AG04449 (cell line): Measurements from ENCODE around the gene ADAMTSL1.

Source experiments
- CTCF ChIA-PET: fragments of 350-600 bp; formaldehyde crosslinking; extraction: SDS; loops from one replicate; lab custom pipeline; 2021; ENCODE audit warnings: antibody characterized with exemption; lab: Yijun Ruan, JAX
- POLR2A ChIA-PET: fragments of 400-600, 350-600 bp; formaldehyde crosslinking; extraction: SDS; loops from one replicate; lab custom pipeline; 2020; ENCODE audit warnings: antibody characterized with exemption, inconsistent platforms; lab: Yijun Ruan, JAX
- DNase-seq: peaks from one replicate; pipeline ENCODE4 v3.0.0-alpha.2; 2010; ENCODE audit warnings: low read depth, low spot score
- H3K4me3 ChIP-seq: 2 replicates; pipeline ENCODE4 v1.5.1; 2011; ENCODE audit warnings: low read depth, mild to moderate bottlenecking, control low read depth, low read length
- TF ChIP-seq, protein P1 (sequence below): IDR thresholded peaks from one replicate; pipeline ENCODE4 v1.5.1; 2011; ENCODE audit warnings: mild to moderate bottlenecking, moderate library complexity, low read length, control low read depth, inconsistent platforms; ENCODE audit not compliant: insufficient read depth; ENCODE audit errors: missing control alignments

ADAMTSL1 gene, protein sequence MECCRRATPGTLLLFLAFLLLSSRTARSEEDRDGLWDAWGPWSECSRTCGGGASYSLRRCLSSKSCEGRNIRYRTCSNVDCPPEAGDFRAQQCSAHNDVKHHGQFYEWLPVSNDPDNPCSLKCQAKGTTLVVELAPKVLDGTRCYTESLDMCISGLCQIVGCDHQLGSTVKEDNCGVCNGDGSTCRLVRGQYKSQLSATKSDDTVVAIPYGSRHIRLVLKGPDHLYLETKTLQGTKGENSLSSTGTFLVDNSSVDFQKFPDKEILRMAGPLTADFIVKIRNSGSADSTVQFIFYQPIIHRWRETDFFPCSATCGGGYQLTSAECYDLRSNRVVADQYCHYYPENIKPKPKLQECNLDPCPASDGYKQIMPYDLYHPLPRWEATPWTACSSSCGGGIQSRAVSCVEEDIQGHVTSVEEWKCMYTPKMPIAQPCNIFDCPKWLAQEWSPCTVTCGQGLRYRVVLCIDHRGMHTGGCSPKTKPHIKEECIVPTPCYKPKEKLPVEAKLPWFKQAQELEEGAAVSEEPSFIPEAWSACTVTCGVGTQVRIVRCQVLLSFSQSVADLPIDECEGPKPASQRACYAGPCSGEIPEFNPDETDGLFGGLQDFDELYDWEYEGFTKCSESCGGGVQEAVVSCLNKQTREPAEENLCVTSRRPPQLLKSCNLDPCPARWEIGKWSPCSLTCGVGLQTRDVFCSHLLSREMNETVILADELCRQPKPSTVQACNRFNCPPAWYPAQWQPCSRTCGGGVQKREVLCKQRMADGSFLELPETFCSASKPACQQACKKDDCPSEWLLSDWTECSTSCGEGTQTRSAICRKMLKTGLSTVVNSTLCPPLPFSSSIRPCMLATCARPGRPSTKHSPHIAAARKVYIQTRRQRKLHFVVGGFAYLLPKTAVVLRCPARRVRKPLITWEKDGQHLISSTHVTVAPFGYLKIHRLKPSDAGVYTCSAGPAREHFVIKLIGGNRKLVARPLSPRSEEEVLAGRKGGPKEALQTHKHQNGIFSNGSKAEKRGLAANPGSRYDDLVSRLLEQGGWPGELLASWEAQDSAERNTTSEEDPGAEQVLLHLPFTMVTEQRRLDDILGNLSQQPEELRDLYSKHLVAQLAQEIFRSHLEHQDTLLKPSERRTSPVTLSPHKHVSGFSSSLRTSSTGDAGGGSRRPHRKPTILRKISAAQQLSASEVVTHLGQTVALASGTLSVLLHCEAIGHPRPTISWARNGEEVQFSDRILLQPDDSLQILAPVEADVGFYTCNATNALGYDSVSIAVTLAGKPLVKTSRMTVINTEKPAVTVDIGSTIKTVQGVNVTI (N-terminal part only)

DNA sequence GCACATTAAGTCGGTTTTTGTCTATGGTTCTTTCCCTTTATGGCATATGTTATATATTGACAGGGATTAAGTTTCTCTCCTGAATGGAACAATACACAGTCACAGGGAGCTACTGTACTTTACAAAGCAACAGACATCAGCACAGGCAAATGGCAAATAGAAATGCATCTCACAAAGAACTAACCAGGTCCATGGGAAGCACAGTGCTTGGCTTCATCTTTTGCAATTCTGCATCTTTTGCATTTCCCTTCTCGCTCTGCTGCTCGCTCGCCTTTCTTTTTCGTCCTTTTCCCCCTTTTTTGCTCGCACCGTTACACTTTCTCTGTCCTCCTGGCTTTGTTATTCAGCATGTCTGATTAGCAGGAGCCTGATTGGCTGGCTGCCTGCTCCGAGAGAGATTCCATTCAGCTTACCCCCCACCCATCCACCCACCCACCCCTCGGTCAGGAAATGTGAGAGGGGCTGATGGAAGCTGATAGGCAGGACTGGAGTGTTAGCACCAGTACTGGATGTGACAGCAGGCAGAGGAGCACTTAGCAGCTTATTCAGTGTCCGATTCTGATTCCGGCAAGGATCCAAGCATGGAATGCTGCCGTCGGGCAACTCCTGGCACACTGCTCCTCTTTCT lies at the start of gene ADAMTSL1:
Gene ADAMTSL1, plus strand, starts transcription at position 502 of the 628 bp plus-strand sequence. Its CDS starts 80 bp downstream, at position 582.
- TF ChIP-seq, protein P1, sequence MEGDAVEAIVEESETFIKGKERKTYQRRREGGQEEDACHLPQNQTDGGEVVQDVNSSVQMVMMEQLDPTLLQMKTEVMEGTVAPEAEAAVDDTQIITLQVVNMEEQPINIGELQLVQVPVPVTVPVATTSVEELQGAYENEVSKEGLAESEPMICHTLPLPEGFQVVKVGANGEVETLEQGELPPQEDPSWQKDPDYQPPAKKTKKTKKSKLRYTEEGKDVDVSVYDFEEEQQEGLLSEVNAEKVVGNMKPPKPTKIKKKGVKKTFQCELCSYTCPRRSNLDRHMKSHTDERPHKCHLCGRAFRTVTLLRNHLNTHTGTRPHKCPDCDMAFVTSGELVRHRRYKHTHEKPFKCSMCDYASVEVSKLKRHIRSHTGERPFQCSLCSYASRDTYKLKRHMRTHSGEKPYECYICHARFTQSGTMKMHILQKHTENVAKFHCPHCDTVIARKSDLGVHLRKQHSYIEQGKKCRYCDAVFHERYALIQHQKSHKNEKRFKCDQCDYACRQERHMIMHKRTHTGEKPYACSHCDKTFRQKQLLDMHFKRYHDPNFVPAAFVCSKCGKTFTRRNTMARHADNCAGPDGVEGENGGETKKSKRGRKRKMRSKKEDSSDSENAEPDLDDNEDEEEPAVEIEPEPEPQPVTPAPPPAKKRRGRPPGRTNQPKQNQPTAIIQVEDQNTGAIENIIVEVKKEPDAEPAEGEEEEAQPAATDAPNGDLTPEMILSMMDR = no peak
- DNase-seq = no peak
- H3K4me3 ChIP-seq = peak within 1 kb of the TSS; percentile 84
- ChIA-PET CTCF (interaction anchor here (0.5 to 6.2 kb wide), 4 partner anchors 31 to 576 kb away, joined by 3 to 49 read pairs (median 9); partner anchors contain the start of gene RRAGA), POLR2A (interaction anchor here (0.7 to 1.8 kb wide), 4 partner anchors 16 to 114 kb away, joined by 3 to 7 read pairs (median 4); no protein-coding TSS in a partner anchor)

DNA sequence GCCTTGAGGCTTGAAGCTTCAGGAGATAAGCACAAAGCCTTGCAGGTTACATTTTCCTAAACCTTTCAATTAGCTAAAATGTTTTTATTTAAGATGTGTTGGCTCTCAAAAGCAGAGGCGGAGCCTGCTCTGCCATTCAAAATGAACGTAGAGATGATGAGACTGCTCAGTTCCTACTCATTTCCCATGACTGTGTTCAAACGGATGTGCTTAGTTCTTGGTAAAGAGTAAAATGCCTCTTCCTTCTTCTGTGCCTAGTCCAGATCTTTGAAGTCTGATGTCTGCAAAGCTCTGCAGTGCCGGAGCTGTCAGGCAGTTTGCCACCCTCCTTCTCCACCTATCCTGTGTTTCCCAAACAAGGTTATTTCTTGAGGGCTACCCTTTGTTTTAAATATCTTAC lies 46.3 kb upstream of the ADAMTSL1 start:
- DNase-seq = no peak
- no peak overlapping the region for H3K4me3 ChIP-seq
- TF ChIP-seq, protein P1 = no peak
- ChIA-PET CTCF (interaction anchor here (1.6 to 4.0 kb wide), 3 partner anchors 11 to 173 kb away, joined by 5 to 37 read pairs (median 10); no protein-coding TSS in a partner anchor), POLR2A (interaction anchor here (0.6 kb wide), 1 partner anchor 11 kb away, joined by 4 read pairs; no protein-coding TSS in a partner anchor)

DNA sequence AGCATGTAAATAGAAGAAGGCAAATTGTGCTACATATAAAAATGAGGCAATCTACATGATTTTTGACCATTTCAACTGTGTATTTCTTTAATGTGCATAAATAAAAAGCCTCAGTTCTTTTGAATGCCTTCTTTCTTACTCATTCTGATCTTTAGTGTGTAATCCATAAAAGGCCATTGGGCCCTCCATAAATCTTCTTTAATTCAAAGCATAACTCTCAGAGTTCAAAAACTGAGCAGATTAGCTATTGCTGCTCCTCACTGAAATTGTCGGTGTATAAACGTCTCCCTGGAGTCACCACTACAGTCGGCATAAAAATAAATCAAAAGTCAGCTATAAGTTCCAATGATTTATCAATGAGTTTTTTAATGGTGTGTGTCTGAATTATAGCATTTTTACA lies 45.3 kb upstream of the ADAMTSL1 start:
- no peak overlapping the region for H3K4me3 ChIP-seq
- CTCF ChIA-PET = interaction anchor here (0.8 to 4.0 kb wide), 4 partner anchors 10 to 173 kb away, joined by 3 to 37 read pairs (median 5); no protein-coding TSS in a partner anchor
- TF ChIP-seq, protein P1 = no peak
- DNase-seq = no peak
- POLR2A ChIA-PET = interaction anchor here (0.7 to 1.3 kb wide), 2 partner anchors 9 to 50 kb away, joined by 3 read pairs; no protein-coding TSS in a partner anchor

DNA sequence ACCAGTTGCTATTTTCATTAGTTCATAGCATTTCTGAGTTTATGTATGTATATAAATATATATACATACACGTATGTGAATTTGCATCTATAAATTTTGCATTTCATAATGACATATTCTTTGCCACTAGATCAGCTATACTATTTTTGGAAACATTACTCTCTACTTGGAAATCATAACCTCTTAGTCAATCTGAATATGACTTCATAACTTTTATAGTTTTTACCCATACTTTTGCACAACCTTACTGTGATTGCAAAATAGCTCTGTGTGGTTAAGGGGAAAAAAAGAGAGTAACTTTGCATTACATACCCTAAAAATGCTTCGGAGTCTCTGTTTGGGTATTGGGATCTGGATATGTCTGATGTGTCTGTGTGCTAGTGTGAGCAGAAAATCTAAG lies 44.9 kb upstream of the ADAMTSL1 start:
- TF ChIP-seq, protein P1 = no peak
- CTCF ChIA-PET = interaction anchor here (0.8 to 4.0 kb wide), 4 partner anchors 9 to 173 kb away, joined by 3 to 37 read pairs (median 5); no protein-coding TSS in a partner anchor
- H3K4me3 ChIP-seq = no peak overlapping the region
- no peak for DNase-seq
- POLR2A ChIA-PET = interaction anchor here (1.3 kb wide), 1 partner anchor 50 kb away, joined by 3 read pairs; no protein-coding TSS in a partner anchor

DNA sequence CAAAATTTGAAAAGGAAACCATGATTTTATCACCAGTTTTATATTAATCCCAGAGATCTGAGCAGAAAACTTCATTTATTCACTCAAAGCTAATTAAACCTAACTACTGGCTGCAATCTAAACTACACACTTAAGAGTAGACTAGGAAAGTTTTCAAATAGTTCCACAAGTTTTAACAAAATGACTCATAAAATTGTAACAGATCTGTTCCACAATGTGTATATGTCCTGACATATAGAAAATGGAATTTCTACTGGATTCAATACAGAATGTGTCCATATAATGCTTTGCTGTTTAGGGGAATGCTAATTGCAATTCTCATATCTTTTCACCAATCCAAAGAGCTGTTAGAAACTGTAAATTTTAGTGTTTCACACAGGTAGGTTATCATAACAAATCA lies 40.3 kb upstream of the ADAMTSL1 start:
- TF ChIP-seq, protein P1 = no peak
- DNase-seq = no peak
- ChIA-PET POLR2A (interaction anchor here (0.7 kb wide), 1 partner anchor 71 kb away, joined by 3 read pairs; no protein-coding TSS in a partner anchor), CTCF (interaction anchor here (0.9 to 5.5 kb wide), 3 partner anchors 10 to 179 kb away, joined by 4 to 53 read pairs (median 4); no protein-coding TSS in a partner anchor)
- H3K4me3 ChIP-seq = no peak overlapping the region
